Stimulated activated CD8-positive, alpha-beta memory T cell treated with anti-CD3 and anti-CD28 coated beads, Interleukin-4, amount 100 ng/mL, for 4 hours (primary cell): ENCODE data around the gene SH2D2A.
A peak's percentile ranks its signal among the peaks of the same experiment; 100 is the strongest.

Source experiments
- DNase-seq, 2 donors: peaks; one replicate each; pipeline ENCODE4 v3.0.0-alpha.2; 2020; ENCODE audit warnings: low read depth in 2 of 2, low spot score in 1 of 2

The SH2D2A gene

GRCh38 chr1:156848461-156849150, 32.0 kb upstream of the SH2D2A start:
- DNase-seq, result peak in 1 of 2 donors; percentile 31

- no peak for DNase-seq
These were observed 31.2 kb upstream of the SH2D2A start for GRCh38 chr1:156847591-156848460.

- no peak for DNase-seq
These were observed 30.0 kb upstream of the SH2D2A start for GRCh38 chr1:156846643-156847042.

GRCh38 chr1:156845953-156846545, 29.4 kb upstream of the SH2D2A start:
- DNase-seq, result no peak

- DNase-seq, result no peak
These were observed 28.7 kb upstream of the SH2D2A start for GRCh38 chr1:156845055-156845952.

GRCh38 chr1:156844638-156845037, 28.0 kb upstream of the SH2D2A start:
- no peak for DNase-seq

- DNase-seq, result no peak
These were observed 27.5 kb upstream of the SH2D2A start for GRCh38 chr1:156844102-156844501.

- DNase-seq, result no peak
These were observed 26.1 kb upstream of the SH2D2A start for GRCh38 chr1:156842618-156843300.

- DNase-seq, result no peak
These were observed 24.7 kb upstream of the SH2D2A start for GRCh38 chr1:156841295-156841855.

- no peak for DNase-seq
These were observed 24.2 kb upstream of the SH2D2A start for GRCh38 chr1:156840898-156841279.

GRCh38 chr1:156840186-156840897, 23.7 kb upstream of the SH2D2A start:
- DNase-seq, result no peak

- DNase-seq, result no peak
These were observed 22.9 kb upstream of the SH2D2A start for GRCh38 chr1:156839426-156840109.

GRCh38 chr1:156838972-156839371, 22.3 kb upstream of the SH2D2A start:
- DNase-seq, result no peak

- DNase-seq, result no peak
These were observed 20.2 kb upstream of the SH2D2A start for GRCh38 chr1:156836892-156837291.

GRCh38 chr1:156836041-156836654, 19.5 kb upstream of the SH2D2A start:
- DNase-seq, result no peak

GRCh38 chr1:156834322-156834721, 17.7 kb upstream of the SH2D2A start:
- DNase-seq, result no peak

- no peak for DNase-seq
These were observed 17.0 kb upstream of the SH2D2A start for GRCh38 chr1:156833603-156834002.

- DNase-seq, result no peak
These were observed 15.8 kb upstream of the SH2D2A start for GRCh38 chr1:156832434-156832833.
